A549 (cell line): ENCODE measurements around the gene PEA15.

ENCODE experiments used
- BHLHE40 ChIP-seq: IDR thresholded peaks from 2 replicates; pipeline ENCODE4 v1.6.1; 2012; ENCODE audit warnings: low read depth, low read length, inconsistent platforms
- CTCF ChIP-seq: fragments of >200 bp; sonication (Bioruptor Twin); formaldehyde crosslinking; IDR thresholded peaks from 3 replicates; pipeline ENCODE4 v1.5.1; 2016
- MAZ ChIP-seq: fragments of 150-350 bp; IDR thresholded peaks from 2 replicates; pipeline ENCODE4 v1.6.1; 2014; ENCODE audit warnings: antibody characterized with exemption, low read depth, low read length, borderline replicate concordance
- POLR2A ChIP-seq: IDR thresholded peaks from 2 replicates; pipeline ENCODE4 v1.6.1; 2012; ENCODE audit warnings: mild to moderate bottlenecking, low read length
- RAD21 ChIP-seq, 2 experiments: fragments of >200 bp in 1 of 2; sonication (Bioruptor Twin) in 1 of 2; formaldehyde crosslinking in 1 of 2; IDR thresholded peaks in 1 of 2; conservative IDR thresholded peaks in 1 of 2; 2 replicates in 1 of 2; 3 replicates in 1 of 2; pipeline ENCODE4 v1.6.1; 2012 to 2018; ENCODE audit warnings: inconsistent platforms in 1 of 2
- TP53 ChIP-seq: fragments of 250-450 bp; sonication (Bioruptor Pico); IDR thresholded peaks from 2 replicates; pipeline ENCODE4 v1.5.0; 2021; ENCODE audit warnings: mild to moderate bottlenecking, moderate library complexity
- TF ChIP-seq, protein P1 (sequence below): fragments of >200 bp; sonication (Bioruptor Twin); formaldehyde crosslinking; IDR thresholded peaks from 3 replicates; pipeline ENCODE4 v1.6.1; 2016

DNA sequence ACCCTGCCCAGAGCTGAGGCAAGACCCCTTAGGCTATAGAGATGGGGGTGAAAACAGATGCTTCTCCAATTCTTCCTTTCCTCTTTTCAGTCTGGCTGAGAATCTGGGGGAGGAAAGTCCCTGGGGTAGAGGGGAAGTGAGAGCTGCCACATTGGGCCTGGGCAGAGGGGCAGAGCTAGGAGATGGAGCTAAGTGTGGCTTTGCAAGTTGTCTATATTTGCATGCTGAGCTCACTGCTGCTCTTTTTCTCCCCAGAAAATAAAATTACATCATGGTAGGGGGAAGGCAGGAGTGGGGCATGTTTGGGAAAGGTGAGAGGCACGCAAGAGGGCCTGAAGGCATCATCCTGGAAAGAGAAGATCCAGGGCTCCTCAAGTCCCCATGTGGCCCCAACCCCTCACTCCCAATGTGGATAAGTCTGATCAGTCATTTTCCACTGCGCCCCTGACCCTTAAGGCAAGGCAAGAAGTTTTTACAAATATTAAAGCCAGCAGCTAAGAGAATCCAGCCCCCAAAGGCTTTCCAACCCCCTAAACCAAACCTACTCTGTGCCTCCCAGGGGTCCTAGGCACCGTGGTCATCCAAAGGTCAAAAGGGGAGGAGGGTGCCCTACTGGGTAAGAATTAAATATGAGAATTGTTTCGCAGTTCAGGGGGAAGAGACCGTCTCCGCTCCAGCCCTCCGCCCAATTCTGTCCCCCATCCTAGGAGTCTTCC, 500 bp upstream of the PEA15 start:
- no peak for TF ChIP-seq BHLHE40
- TF ChIP-seq CTCF: no peak
- TF ChIP-seq MAZ: no peak
- TF ChIP-seq RAD21 (conservative IDR thresholded peaks at IDR 0.05 in 1 of 2, IDR thresholded peaks at IDR 0.05 in 1 of 2): no peak
- TF ChIP-seq, protein P1, sequence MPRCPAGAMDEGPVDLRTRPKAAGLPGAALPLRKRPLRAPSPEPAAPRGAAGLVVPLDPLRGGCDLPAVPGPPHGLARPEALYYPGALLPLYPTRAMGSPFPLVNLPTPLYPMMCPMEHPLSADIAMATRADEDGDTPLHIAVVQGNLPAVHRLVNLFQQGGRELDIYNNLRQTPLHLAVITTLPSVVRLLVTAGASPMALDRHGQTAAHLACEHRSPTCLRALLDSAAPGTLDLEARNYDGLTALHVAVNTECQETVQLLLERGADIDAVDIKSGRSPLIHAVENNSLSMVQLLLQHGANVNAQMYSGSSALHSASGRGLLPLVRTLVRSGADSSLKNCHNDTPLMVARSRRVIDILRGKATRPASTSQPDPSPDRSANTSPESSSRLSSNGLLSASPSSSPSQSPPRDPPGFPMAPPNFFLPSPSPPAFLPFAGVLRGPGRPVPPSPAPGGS: no peak
- TF ChIP-seq TP53 (CRISPR knock-in tag): no peak
- TF ChIP-seq POLR2A: no peak
